D721Med (cell line): Measurements from ENCODE around the gene LPCAT3.

ENCODE experiments used
- DNase-seq: peaks from one replicate; pipeline ENCODE4 v3.0.0; 2011; ENCODE audit warnings: low spot score; ENCODE audit not compliant: insufficient read length
- FAIRE-seq: peaks from 2 replicates; lab custom pipeline; 2011; peaks lifted over from hg19 to GRCh38; lab: Jason Lieb, UNC
- TF ChIP-seq, protein P1 (sequence below): IDR thresholded peaks from 2 replicates; pipeline ENCODE4 v1.5.1; 2012; ENCODE audit warnings: mild to moderate bottlenecking, control low read depth; ENCODE audit not compliant: insufficient read depth; ENCODE audit errors: missing control alignments

LPCAT3 gene

DNA sequence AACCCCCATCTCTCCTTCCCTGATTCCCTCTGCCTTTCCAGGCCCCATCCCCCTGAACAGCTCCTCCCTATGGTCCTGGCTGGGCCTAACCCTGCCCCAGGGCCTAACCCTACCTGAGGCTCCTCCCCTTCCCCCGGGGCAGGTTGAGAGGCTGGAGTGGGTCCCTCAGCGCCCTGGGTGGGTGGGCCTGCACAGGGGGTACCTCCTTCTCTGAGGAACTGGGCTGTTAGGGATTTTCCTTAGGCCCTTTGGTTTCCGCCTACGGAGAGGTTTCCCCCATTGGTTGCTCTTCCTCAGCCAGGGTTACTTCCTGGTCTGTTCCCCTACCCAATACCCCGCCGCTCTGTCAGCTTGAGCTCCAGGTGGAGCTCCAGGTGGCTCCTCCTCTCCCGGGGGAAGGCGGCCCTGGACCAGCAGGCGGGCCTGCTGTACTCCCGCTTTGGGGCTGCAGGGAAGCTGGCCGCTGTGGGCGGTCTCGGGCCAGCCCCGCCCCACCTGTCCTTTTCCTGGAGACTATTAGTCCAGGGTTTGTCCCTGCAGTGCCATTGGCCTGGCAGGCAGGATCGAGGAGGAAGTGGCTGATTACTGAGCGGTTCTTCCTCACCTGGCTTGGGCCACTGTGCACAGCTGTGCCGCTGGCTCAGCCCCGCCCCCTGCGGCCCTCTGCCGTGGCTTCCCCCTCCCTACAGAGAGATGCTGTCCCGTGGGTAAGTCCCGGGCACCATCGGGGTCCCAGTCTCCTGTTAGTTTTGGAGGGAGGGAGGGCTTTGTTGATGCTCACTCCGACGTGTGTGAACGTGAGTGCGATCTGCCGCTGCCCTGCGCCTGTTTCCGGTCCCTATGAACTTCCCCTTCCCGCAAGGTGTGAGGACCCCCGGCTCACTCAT is 72.0 kb downstream of the LPCAT3 start:
- DNase-seq, result no peak
- FAIRE-seq, result no peak
- TF ChIP-seq, protein P1, sequence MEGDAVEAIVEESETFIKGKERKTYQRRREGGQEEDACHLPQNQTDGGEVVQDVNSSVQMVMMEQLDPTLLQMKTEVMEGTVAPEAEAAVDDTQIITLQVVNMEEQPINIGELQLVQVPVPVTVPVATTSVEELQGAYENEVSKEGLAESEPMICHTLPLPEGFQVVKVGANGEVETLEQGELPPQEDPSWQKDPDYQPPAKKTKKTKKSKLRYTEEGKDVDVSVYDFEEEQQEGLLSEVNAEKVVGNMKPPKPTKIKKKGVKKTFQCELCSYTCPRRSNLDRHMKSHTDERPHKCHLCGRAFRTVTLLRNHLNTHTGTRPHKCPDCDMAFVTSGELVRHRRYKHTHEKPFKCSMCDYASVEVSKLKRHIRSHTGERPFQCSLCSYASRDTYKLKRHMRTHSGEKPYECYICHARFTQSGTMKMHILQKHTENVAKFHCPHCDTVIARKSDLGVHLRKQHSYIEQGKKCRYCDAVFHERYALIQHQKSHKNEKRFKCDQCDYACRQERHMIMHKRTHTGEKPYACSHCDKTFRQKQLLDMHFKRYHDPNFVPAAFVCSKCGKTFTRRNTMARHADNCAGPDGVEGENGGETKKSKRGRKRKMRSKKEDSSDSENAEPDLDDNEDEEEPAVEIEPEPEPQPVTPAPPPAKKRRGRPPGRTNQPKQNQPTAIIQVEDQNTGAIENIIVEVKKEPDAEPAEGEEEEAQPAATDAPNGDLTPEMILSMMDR, result no peak

GRCh38 chr12:6945613-6946012 is 72.7 kb downstream of the LPCAT3 start:
- FAIRE-seq, result no peak
- TF ChIP-seq, protein P1, result no peak
- no peak for DNase-seq

DNA sequence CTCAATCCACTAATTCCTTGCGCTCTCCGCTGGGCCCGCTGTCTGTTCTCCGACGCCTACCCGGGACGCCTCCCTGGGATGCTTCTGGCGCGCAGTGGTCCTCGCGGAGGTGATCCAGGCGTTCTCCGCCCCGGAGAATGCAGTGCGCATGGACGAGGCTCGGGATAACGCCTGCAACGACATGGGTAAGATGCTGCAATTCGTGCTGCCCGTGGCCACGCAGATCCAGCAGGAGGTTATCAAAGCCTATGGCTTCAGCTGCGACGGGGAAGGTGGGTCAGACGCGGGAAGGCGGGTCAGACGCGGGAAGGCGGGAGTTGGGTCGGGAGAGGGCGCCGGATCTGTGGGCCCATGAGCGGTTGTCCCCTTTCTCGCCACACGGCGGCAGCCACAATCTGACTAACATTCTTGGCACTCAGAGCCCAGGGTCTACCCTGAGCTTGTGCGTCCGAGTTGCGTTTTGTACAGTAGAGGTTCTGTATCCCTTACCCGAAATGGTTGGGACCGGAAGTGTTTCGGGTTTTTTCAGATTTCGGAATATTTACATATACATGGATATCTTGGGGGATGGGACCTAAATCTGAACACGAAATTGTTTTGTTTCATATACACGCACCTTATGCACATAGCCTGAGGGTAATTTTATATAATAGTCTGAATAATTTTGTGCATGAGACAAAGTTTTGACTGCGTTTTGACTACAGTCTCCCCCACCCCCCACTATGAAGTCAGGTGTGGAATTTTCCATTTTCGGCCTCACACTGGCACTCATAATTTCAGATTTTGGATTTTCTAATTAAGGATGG is 73.7 kb downstream of the LPCAT3 start:
- DNase-seq, result peak; percentile 85
- TF ChIP-seq, protein P1, result peak; percentile 77
- no peak for FAIRE-seq

DNA sequence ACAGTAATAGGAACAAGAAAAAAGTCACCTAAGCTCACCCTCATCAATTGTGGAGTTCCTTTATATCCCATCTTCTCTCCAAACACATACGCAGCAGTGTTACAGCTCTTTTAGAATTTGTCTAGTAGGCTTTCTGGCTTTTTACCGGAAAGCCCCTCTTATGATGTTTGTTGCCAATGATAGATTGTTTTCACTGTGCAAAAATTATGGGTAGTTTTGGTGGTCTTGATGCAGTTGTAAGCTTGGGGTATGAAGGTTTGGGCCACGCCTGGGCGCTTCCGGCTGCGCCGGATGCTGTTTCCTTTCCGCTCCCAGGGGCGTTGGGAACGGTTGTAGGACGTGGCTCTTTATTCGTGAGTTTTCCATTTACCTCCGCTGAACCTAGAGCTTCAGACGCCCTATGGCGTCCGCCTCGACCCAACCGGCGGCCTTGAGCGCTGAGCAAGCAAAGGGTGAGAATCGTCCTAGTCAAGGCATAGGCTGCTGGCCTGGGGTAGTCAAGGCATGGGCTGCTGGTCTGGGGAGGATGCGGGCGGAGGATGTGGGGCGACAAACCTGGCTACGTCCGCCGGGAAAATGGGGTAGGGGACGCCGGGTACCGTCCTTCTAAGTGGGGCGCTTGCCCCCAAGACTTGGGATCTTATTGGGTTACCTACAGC is 74.4 kb downstream of the LPCAT3 start, which contains the start of the genes C12orf57 and RNU7-1:
TSS of gene C12orf57 (plus strand) at position 301 of the 659 bp plus-strand sequence. CDS start at position 401, 100 bp downstream.
TSS of gene RNU7-1 (plus strand) at position 95 of the 659 bp plus-strand sequence.
- FAIRE-seq, result no peak
- TF ChIP-seq, protein P1, result no peak
- DNase-seq, result no peak

- FAIRE-seq (no peak), DNase-seq (peak; percentile 93)
- TF ChIP-seq, protein P1, result no peak
Observed at GRCh38 chr12:6943389-6943721, 74.9 kb downstream of the LPCAT3 start.

DNA sequence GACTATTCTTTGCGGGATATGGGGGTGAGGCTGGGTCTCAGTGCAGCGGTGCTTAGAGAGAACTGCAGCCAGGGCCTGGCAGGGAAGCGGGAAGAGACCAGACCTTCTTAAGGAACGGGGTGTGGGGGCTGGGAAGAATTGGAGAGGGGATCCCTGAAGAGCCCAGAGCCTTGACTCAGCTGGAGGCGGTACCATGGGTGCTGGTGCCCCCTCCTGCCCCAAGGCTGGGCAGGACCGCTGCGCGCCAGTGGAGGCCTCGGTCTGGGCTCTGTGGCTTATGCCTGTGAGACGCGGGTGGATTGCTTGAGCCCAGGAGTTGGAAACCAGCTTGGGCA is 76.0 kb downstream of the LPCAT3 start:
- TF ChIP-seq, protein P1, result no peak
- no peak for DNase-seq
- no peak for FAIRE-seq
